Body of pancreas (tissue), 4 donors: ENCODE results near the gene IL11.

Source experiments
- CTCF ChIP-seq, 7 experiments: fragments of 450-650 bp in 4 of 7; fragments of 200-600 bp in 3 of 7; sonication (generic) in 3 of 7; IDR thresholded peaks; one replicate each; pipeline ENCODE4 v1.5.1; 2016 to 2019; ENCODE audit warnings: antibody characterized with exemption in 7 of 7
- POLR2A ChIP-seq, 3 donors: fragments of 450-650 bp; IDR thresholded peaks; one replicate each; pipeline ENCODE4 v1.6.1; 2016; ENCODE audit warnings: antibody characterized with exemption in 3 of 3, mild to moderate bottlenecking in 2 of 3

- TF ChIP-seq CTCF (IDR thresholded peaks at IDR 0.05) (no peak), POLR2A (IDR thresholded peaks at IDR 0.05) (no peak)
Observed at GRCh38 chr19:55419103-55419502, 48.8 kb upstream of the IL11 start.
